HG03571 (cell line): ENCODE measurements around the gene SNX21.
"Not testable (repeated sequence)": the region's sequence is repeated elsewhere in the genome, so short reads cannot be mapped to it uniquely, and the experiment has no call there.

Experiments
- ATAC-seq: cut with Tn5 transposase; IDR thresholded peaks from one replicate; pipeline ENCODE4 v1.9.1; 2021; ENCODE audit not compliant: unreplicated experiment

Gene SNX21, protein sequence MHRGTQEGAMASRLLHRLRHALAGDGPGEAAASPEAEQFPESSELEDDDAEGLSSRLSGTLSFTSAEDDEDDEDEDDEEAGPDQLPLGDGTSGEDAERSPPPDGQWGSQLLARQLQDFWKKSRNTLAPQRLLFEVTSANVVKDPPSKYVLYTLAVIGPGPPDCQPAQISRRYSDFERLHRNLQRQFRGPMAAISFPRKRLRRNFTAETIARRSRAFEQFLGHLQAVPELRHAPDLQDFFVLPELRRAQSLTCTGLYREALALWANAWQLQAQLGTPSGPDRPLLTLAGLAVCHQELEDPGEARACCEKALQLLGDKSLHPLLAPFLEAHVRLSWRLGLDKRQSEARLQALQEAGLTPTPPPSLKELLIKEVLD

DNA sequence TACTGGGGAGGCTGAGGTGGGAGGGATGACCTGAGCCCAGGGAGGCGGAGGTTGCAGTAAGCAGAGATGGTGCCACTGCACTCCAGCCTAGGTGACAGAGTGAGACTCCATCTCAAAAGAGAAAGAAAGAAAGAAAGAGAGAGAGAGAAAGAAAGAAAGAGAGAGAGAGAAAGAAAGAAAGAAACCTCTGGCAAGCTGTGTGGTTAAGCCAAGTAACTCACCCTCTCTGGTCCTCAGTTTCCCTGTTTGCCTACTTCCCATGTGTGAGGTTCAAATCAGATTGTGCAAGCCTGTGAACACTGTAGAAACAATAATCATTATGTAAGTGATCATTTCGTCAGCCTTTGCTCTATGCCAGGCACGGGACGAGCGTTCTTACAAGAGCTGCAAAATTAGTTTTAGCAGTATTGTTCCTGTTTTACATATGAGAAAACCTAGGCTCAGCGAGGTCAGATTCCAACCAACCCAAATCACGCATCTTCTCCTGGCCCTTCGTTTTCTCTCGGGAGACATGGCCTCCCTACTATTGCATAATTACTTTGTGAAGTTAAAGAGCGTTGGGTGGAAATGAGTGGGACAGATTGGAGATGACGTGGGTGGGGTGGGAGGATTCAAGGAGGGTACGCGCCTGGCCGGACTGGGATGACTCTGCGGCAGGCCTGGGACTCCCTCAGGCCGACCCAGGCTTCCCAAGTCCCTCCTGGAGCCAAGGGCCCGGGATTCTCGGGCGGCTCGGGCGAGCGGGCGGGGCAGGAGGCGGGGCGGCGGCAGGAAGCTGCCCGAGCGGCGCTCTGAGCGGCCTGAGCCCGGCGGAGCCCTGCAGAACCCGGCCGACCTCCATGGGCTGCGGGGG lies at the start of gene SNX21:
SNX21 (plus strand) TSS at position 770 of the 853 bp plus-strand sequence. CDS start 121 bp downstream, outside the sequence.
- no peak for ATAC-seq

DNA sequence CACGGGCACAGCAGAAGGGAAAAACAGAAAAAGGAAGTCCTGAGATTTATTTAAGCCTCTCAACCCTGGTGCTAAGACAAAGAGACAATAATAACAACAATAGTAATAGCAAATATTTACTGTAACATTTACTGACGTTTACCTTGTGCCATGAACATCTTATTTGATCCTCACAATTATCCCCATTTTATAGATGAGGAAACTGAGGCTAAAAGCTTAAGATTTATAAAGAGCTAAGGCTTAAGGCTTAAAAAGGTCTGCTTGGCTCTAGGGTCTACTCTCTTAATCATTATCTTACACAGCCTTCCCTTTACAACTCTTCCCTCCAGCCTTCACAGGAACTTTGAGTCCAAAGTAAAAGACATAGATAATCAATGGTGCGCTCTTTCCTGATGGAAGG lies 45.2 kb upstream of the SNX21 start:
- ATAC-seq: no peak

- peak; percentile 10 for ATAC-seq
These were observed 41.1 kb upstream of the SNX21 start for GRCh38 chr20:45792317-45793118.

DNA sequence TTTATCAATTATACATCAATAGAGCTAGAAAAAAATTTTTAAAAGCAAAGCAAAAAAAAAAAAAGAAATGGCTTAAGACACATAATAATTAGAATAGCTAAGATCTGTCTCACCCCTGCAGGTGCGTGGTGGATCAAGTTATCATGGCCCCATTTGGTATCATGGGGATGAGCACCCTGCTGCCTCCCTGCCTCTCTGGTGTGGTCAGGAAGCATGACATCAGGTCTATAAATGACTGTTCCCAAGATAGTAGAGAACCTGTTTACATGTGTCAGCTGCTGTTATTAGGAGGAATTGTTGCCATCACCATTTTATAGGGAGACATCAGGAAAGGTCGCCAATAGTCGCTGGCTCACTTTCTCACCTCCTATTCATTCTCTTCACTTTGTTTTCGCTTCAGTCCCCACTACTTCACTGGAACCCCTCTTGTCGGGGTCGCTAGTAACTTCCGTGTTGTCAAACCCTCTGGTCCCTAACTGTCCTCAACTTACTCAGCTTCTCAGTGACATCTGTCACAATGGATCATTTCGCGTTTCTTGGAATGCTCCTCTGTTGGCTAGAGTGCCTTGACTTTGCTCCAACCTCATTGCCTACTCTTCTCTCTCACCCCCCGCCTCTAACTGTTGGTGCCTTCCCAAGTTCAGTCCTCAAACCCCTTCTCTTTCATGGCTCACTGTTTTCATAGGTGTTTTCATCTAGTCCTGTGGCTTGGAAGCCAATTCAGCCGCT lies 37.1 kb upstream of the SNX21 start:
- no peak for ATAC-seq

GRCh38 chr20:45797510-45797909 lies 36.1 kb upstream of the SNX21 start:
- not testable (repeated sequence) for ATAC-seq

GRCh38 chr20:45797955-45798354 lies 35.6 kb upstream of the SNX21 start:
- not testable (repeated sequence) for ATAC-seq

GRCh38 chr20:45798935-45799642 lies 34.5 kb upstream of the SNX21 start:
- ATAC-seq: no peak

- ATAC-seq: no peak
These were observed 31.7 kb upstream of the SNX21 start for GRCh38 chr20:45801851-45802250.

- ATAC-seq: no peak
These were observed 23.2 kb upstream of the SNX21 start for GRCh38 chr20:45810191-45810970.

GRCh38 chr20:45812157-45813005 lies 21.2 kb upstream of the SNX21 start, which contains the start of gene UBE2C:
UBE2C (plus strand) TSS chr20:45812644; CDS start chr20:45812696, 52 bp downstream.
- ATAC-seq: peak; percentile 95

GRCh38 chr20:45813006-45813340 lies 20.6 kb upstream of the SNX21 start:
- ATAC-seq: no peak

DNA sequence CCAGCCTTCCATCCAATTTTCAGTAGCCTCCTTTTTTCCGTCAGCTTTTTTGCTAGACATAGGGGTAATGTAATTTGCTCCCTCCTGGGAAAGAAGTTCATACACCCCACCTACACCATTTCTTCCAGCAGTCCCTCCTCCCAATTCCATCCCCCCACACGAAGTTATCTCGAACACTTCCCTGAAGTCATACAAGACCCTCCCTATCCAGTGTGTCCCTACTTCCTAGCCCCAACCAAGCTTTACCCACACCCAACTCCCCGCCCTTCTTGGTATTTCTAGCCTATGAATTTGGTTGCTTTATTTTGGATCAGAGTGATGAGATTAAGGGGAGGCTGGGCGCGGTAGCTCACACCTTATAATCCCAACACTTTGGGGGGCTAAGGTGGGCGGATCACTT lies 20.1 kb upstream of the SNX21 start:
- ATAC-seq: no peak

GRCh38 chr20:45814314-45814713 lies 19.3 kb upstream of the SNX21 start:
- ATAC-seq: no peak

GRCh38 chr20:45816951-45817350 lies 16.6 kb upstream of the SNX21 start:
- ATAC-seq: no peak

- no peak for ATAC-seq
These were observed 16.0 kb upstream of the SNX21 start for GRCh38 chr20:45817376-45818194.

DNA sequence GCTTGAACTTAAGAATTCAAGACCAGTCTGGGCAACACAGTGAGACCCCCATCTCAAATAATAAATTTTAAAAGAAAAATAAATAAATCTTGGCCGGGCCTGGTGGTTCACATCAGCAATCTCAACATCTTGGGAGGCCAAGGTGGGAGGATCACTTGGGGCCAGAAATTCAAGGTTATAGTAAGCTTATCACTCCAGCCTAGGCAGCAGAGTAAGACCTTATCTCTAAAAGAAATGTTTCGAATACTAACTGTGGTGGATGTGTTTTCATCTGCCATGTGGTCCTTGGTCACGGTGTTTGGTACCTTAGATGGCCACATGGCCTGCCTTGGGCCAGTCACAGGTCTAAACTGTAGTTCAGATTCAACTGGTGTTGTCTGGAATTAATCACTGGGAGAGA lies 15.4 kb upstream of the SNX21 start:
- ATAC-seq: no peak

DNA sequence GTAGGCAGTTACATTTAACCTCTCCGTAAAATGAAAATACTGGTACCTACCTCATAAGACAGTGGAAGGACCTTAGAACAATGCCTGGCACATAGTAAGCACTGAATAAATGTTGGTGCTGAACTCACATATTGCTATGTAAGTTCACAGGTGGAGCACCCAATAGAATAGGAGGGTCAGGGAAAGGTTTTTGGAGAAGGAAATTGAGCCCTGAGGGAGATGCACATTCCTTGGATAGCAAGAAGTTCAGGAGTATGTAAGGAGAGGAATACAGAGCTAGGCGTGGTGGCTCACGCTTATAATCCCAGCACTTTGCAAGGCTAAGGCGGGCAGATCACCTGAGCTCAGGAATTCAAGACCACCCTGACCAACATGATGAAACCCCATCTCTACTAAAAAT lies 14.1 kb upstream of the SNX21 start:
- ATAC-seq: no peak
